NOMO-1 treated with dmso at 0.1 percent for 144 hours (cell line): ENCODE measurements around the gene GALNT7.
"Not testable (repeated sequence)": the region's sequence is repeated elsewhere in the genome, so short reads cannot be mapped to it uniquely, and the experiment has no call there.

Experiments used
- DNase-seq: peaks from one replicate; lab custom pipeline; 2025; ENCODE audit not compliant: unreplicated experiment; lab: John Stamatoyannopoulos, UW

The GALNT7 gene

DNA sequence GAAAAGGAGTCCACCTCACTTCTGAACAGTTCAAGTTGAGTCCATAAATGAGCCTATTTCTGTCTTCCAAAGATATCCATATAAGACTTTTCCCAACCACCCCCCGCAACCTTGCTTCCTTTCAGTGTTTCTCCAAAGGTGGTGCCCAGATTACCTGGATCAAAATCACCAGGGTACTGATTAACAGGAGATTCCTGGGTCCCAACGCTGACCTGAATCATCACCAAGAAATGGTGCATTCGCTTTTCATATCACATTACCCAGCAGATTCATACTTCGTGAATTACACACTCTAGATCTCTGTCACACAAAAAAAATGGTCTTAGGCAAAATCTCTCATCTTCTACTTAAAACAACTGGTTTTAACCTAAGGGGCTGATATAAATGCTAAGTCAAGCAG, 2.1 kb upstream of the GALNT7 start:
- DNase-seq: no peak

DNA sequence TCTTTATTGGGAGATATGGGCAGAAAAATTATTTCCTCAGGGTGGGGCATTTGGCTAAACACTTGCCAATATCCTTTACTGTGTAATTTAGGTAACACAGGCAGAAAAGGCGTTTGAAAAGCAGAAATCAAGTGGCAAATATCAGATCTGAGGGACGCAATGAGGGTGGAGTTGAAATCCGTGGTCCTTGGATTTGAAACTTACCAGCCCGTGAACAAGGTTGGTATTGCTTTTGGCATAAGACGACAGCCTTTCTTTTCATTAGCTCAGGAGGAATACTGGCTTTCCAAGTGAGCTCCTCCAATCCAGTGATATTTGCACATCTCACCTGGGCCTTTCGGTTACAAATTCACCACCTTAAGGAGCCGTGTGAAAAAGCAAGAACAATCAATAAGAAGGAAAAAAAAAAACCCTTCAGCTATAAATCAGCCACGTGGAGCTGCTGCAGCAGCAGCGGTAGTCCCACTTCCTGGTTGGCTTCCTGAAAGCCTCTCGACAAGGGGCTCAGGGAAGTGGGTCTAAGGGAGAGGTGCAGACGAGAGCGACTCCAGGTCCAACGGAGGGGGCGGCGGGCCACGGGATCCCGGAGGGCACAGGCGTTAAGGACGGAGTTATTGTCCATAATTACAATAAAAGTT, 734 bp upstream of the GALNT7 start:
- DNase-seq: no peak

DNA sequence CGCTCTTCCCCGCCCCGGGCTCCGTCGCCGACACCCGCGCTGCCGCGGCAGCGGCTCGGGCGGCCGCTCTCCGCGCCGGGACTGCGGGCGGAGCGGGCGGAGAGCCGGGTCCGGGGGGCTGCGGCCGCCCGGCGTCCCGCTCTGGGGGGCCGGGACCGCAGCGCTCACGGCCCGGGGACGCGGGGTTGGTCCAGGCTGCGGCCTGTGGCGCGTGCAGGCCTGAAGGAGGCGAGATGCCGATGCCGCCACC, 492 bp downstream of the GALNT7 start:
- DNase-seq: no peak

DNA sequence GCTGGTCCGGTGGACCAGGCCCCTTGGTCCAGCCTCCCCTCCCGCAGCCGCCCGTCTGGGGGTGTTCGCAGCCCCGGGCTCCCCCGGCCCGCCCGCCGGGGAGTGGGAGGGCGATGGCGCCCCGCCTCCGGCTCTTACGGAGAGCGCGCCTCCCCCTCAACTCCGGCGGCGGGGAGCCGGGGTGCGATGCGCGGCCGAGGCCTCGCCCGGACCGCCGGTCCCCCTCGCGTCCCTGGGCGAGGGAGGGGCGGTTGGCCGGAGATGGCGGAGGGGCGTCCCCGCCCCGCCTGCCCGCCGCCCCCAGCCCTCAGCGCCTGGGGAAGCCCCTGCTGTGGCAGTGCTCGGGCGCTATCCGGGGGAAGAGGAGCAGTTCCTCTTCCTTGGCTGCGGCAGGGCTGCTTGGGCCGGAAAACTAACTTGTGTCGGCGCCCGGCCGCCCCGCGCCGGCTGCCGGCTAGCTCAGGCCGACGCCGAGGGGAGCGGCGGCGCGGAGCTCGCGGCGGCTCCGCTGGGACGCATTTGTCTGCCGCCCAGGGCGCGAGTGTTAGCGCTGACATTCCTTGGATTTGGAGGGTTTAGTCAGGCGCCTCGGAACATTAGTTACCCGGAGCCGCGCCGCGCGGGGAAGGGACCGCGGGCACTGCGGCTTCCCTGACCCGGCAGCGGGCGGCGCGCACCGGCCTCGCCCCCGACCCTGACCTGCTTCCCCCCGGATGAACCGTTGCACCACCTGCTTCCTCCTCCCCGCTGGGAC, 994 bp downstream of the GALNT7 start:
- peak; percentile 59 for DNase-seq

DNA sequence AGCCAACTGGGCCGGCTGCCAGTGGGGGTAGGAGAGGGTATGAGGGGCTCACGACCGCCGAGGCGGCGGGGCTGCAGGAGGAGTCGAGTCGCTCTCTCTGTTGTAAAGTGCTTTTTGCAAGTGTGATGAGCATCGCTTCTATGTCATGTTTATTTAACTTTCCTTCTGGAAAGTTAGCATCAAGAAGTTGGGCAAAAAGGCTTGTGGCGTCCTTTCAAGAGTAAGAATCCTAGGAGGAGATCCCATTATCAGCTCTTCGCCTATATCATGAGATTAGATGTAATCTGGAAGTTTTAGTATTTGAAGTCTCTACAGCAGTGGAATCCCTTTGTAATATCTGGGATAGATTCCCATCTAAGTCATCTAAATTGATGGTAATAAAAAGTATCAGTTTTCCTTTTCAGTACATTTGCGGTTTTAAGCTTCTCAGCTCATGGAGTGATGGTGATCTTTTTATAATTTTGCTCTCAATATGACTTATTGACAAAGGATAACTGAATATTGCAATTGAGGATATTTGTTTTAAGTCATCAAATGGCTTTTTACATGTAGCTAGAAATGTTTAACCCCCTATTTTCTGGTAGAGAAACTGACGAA, 1.7 kb downstream of the GALNT7 start:
- no peak for DNase-seq

DNA sequence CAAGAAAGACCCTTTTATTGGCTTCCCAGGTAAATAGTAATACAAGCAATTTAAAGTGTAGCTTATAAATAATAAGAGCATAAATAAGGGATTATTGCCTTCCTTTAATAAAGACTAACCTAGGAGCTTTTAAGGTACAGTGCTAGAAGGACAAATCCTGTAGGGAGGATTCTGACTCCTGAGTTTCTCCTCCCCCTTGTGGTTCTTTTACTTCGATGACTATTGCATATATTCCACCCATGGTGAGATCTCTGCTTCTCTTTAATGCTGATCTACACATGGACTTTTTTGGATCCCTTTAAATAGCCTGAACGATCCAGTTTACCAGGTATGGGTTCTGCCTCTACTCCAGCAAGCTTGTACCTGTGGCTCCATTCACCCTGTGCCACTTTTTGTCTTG, 2.5 kb downstream of the GALNT7 start:
- no peak for DNase-seq

DNA sequence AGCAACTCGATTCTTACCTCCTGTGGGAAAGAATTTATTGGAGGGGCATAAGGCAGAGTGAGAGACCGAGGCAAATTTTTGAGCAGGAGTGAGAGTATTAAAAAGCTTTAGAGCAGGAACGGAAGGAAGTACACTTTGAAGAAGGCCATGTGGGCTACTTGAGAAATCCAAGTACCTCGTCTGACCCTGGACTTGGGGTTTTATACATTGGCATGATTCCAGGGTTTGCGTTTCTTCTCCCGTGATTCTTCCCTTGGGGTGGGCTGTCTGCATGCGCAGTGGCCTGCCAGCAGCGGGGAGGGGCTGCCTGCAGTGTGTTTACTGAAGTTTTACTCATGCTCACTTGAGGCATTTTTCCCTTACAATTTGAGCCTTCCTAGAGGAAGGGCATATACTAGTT, 3.4 kb downstream of the GALNT7 start:
- no peak for DNase-seq

DNA sequence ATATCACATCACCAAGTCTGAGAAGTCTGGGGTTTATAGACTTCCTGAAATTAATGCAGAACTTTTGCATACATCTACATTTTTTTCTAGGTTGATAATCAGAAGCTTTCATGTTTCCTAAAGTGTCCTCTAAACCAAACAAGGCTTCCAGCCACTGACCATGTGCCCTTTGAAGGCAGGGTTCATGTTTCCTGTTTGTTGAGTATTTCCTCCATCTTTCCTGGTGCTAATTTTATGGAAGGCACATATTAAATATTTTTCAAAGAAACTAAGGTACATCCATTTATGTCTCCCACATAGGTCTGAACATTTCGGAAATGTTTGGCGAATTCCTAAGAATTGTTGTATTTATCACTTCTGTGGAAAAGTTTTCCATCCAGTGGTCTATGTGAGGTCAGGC, 5.6 kb downstream of the GALNT7 start:
- no peak for DNase-seq

DNA sequence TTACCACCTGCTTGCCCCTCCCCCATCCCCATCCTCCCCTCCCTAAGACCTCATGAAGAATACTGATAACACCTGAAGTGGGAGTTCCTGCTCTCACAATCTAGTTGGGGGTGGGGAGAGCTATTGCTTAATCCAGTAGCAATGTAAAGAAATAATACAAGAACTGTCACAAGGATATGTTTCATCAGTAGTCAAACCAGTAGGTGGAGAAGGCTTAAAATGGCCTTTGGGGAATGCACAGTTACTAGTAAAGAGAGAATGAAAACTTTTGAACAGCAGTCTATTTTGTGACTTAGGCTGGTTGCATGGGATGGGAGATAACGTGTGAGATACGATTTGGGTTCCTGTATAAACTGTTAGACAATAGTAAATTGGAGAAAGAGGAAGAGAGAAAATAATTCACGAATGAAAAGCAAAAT, 6.0 kb downstream of the GALNT7 start:
- DNase-seq: peak; percentile 38

DNA sequence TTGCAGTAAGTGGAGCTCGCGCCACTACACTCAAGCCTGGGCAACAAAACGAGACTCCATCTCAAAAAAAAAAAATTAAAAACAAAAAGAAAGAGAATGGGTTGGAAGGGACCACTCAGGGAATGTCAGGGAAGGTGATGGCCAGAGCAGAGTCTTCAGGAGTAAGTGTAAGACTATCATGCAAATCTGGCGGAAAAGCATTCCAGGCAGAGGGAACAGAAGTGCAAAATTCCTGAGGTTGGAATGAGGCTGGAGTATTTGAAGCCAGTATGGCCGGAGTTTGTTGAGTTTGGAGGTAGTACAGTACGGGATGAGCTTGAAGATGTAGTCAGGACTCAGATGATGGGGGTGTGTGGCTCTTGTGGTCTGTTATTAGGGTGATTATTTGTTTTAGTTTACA, 7.4 kb downstream of the GALNT7 start:
- no peak for DNase-seq

DNA sequence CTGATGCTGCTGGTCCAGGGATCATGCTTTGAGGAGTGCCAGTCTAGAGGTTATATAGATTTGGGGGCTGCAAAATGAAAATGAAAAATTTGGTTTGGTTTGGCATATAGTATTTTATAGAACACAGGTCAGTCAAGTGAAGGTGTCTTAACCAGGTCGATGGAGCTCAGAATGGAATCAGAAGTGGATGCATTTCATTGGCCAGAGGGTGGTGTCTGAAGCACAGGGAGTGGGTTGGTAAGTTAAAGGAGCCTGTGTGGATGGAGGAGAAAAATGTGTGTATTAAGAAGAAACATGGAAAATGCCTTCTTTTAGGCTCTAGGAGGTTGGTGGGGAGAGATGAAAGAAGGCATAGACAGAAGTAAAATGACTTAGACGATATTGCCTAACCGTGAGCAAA, 8.6 kb downstream of the GALNT7 start:
- no peak for DNase-seq

DNA sequence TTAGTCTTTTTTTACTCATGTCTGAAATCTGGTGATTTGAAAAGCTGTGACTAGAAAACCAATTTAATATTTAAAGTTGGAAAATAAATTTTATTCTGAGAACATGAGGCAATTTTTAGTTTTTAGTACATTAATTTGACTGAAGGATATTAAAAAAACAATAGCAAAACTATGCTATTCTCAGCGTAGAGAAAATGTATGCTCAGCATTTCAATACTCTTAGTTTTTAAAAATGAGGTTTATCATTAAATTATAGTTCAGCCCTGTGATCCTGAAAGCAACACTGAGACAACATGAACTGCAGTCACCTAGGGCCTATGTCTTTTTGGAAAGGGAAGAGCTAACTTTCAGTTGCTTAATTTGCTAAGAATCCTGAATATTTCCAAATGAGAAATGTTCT, 9.5 kb downstream of the GALNT7 start:
- no peak for DNase-seq

DNA sequence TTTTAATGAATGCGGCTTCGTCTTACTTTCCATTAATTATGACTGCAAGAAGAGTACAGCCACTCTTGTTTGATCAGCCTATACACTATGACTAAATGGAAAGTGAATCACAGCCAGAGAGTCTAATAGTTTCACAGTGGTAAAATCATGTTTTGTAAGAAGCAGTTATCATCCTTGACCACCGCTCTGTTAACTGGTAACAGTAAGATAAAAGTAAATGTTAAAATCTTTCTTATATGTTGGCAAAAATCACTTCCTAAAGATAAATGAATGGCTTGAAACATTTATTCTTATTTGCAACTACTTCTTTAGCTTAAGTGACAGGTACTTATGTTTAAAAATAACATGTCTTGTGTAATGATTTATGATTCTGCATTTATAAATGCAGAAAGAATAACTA, 13.2 kb downstream of the GALNT7 start:
- no peak for DNase-seq

DNA sequence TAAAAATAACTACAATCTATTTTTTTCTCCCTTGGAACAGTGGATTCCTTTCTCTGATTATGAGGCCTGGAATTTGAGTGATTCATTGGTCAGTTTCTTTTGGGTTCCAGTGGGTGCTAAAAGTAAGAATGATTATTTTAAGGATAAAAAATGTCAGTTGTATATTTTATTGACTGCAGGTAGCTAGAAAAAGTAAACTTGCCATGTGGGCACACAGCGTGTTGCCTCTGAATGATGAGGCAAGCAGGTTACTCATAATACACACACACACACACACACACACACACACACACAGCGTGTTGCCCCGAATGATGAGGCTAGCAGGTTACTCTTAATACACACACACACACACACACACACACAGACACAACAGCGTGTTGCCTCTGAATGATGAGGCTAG, 13.8 kb downstream of the GALNT7 start:
- DNase-seq: no peak

DNA sequence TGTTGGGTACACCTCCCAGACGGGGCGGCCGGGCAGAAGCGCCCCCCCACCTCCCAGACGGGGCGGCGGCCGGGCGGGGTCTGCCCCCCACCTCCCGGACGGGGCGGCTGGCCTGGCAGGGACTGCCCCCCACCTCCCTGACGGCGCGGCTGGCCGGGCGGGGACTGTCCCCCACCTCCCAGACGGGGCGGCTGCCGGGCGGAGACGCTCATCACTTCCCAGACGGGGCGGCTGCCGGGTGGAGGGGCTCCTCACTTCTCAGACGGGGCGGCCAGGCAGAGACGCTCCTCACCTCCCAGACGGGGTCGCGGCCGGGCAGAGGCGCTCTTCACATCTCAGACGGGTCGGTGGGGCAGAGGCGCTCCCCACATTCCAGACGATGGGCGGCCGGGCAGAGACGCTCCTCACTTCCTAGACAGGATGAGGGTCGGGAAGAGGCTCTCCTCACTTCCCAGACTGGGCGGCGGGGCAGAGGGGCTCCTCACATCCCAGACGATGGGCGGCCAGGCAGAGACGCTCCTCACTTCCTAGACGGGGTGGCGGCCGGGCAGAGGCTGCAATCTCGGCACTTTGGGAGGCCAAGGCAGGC, 15.1 kb downstream of the GALNT7 start:
- DNase-seq: not testable (repeated sequence)

DNA sequence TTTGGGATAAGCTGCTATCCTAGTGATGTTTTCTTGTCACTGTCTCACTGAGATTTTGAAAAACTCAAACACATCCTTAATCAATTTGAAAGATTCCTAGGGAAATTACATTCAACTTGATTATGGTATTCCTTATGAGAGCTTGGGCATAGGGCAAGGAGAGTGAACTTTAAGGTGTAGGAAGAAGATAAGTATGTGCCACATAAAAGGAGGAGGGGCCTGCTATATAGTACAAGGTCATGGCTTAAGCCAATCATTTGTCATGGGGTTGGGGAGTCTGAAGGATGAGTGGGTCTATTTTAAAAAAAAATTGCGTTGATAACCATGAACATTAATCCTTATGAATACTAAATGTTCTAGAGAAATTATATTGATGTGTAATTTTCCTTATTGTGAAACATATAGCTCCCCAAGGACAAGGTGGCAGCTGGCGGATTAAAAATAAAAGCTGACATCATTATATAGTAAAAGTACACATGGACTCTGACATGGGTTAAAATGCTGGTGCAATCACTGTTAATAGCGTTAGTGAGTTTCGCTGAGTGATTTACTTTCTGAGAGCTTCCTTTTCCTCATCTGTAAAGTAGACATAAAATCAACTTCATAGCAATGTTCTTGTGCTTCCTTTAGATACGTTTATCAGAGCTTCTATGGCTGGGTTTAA, 17.4 kb downstream of the GALNT7 start:
- peak; percentile 36 for DNase-seq

DNA sequence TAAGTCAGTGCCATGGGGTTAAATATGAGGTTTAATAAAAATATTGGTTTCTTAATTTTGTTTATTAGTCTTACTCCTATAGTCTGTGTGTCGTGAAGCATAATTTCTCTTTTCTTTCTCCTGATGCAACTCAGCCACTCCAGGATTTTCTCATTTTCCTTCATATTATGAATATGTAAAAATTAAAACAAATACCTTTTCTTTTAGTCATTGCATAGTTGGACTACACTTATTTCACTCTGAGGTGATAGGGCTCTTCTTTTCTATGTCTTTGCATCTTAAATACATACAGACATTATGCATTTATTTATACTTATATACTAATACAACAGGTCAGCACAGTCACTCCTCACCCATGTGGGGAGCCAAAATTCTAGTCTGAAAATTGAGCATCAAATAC, 19.1 kb downstream of the GALNT7 start:
- no peak for DNase-seq

DNA sequence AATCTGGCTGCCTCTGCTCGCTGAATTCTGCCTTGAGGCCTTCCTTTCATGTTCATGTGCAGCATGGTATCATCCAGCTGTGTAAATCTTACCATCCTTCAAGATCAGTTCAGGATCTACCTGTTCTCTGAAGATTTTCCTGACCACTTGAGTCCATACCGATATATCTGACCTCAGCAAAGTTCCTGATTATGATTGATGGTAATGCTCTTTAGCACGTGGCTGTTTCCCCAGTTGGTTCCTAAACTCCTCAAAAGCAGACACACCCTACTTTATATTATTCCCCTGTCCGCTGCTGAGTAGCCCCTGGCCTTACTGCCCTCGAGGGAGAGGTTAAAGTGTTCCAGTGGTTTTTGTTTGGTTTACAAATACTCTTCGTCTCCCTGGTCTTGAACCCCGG, 20.0 kb downstream of the GALNT7 start:
- DNase-seq: no peak

DNA sequence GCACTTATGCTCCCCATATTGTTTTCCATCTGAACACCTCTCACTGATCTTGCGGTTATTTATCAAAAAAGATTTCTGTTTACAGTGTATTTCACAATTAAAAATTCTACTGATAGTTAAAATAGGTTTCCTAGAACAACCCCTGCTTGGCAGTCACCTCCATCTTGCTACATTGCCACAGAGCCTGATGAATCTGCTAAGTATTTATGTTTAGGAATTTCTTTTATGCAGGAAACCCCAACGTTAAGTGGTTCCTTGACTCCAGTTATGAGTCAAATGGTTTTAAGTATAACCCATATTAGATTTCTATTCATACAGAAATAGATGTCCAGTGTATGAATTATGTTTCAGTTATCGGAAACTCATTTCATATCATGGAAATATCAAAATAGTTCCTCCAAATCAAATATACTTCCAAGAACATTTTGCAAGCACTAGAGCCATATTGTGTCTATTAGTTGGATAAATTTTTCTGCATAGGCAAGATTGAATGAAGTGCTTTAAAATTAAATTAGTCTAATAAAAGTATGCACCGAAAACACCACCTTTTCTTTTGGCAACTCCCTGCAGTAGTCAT, 20.6 kb downstream of the GALNT7 start:
- DNase-seq: no peak

DNA sequence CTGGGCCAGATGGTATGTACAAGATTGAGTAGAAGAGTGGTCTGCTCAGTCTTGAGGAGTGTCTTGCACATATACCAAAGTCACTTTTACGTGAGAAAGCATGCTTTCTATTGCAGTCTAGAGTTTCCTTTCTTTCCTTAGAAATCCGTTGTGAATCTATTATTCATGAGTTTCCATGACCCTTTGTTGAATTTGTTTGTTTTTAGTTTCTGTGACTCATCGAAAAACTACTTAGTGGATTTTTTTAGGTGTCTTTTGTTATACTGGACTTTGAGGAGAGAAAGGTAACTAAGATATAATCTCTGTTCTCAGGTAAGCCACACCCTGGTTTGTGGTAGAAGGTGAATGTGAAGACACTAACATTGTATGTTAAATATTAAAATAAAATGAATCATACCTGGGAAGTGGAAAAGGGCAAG, 23.0 kb downstream of the GALNT7 start:
- no peak for DNase-seq

DNA sequence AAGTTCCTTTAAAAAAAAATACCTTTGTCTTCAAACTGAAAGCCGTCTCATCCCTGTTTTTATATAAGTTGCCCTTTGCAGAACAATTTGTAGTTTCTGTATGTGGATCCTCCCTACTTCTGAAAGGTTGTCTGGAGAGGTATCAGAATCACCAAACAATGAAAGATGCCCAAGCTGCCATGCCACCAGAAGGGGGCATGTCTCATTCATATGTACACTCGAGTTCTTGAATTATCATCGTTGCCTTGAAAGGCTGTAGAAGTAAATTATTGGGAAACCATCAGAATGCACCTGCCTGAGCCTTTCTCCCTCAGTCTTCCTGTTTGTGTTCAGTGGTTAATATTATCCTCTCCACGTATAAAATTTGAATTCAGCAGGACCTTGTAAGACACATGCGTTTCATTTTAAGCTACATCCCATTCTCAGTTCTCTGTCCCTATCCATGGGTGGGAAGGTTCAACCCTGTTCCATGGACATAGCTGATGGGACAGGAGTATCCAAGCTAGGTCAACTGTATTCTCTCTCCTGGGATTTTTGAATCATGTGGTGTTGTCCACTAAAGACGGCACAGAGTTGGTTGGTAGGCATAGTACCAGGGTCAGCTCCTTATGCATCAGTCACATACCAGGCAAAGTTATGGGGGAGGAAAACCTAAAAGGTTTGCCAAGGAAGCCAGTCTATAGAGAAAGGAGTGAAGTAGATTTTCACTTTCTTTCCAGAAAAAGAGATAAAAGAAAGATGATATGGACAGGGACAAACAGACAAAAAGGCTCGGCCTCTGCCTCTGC, 24.0 kb downstream of the GALNT7 start:
- DNase-seq: no peak
